H54 (cell line): Measurements from ENCODE around the gene CHDH.

ENCODE experiments used
- DNase-seq: peaks from one replicate; pipeline ENCODE4 v3.0.0; 2011; ENCODE audit warnings: low spot score, mixed read lengths; ENCODE audit not compliant: insufficient read length
- FAIRE-seq: peaks from 3 replicates; lab custom pipeline; 2011; peaks lifted over from hg19 to GRCh38; lab: Jason Lieb, UNC
- POLR2A ChIP-seq: IDR thresholded peaks from 2 replicates; pipeline ENCODE4 v1.6.1; 2011; ENCODE audit warnings: low read depth, mild to moderate bottlenecking, low read length

CHDH gene

GRCh38 chr3:53766706-53767105, 79.5 kb downstream of the CHDH start:
- no peak for TF ChIP-seq POLR2A
- no peak for FAIRE-seq
- no peak for DNase-seq

DNA sequence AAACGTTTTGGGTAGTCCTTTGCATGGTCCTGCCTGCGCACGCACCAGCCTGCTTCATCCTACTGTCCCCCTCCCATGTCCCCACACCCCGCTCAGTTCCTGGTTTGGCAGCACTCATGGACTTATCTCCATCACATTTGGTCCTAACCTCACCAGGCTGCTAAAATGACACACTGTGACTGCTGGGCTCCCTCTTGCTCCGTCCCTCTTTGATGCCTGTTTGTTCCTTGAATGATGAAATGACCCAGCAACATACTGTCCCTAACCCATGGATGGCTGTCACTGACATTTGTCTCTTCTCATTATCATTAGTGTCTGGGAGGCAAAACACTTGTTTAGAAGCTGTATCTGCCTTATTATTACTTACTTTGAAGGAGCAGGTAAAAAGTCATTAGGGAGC, 80.5 kb downstream of the CHDH start:
- no peak for FAIRE-seq
- TF ChIP-seq POLR2A, result no peak
- no peak for DNase-seq

DNA sequence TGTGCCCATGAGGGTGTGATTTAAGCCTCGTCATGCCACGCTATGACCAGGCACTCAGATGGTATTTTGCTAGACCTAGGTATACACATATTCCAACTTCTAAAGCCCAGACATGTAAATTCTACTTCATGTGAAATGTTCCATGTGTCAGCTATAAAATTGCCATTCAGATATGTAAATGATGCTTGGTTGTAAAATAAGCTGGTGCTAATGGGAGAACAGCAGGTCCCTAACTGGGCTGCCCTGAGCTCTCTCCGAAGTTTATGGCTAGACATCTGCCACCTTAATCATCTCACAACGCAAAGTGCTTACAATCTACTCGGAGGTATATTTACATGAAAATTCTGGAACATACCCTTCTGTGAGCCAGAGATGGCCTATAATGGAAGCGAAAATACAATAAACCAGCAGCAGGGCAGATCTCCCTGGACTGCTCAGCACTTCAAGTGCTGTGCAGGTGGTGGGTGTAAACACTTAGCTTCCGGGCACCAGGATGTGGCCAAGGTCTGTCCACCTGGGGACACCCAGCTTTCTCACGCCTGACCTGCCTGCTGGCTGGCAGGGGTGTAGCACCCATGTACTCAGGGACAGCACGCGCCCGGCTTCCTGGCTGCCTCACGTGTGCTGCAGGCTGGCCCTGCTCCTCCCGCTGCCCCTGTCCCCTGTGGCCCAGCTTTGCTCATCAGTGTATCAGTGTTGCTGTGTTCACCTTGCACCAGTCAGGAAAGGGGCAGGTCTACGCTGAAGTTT, 82.0 kb downstream of the CHDH start:
- DNase-seq, result no peak
- FAIRE-seq, result no peak
- TF ChIP-seq POLR2A, result no peak

DNA sequence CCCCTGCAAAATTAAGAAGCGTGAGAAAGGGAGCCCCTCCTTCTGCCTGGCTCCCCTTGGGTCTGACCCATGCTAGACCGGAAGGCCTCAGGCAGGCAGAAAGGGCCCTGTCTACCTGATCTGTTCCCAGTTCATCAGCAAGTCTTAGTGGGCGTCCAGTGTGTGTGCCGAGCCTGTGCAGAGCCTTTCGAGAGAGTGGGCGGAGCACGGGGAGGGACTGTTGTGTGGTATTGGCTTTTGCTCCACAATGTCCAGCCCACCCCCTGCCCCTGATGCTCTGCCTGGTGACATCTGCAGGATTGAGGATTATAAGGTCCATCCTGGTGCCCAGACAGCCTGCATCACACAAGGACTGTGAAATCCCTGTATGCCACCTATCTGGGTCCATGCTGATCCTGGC, 82.9 kb downstream of the CHDH start:
- DNase-seq (no peak), FAIRE-seq (no peak)

More for the DNA sequence above, 82.9 kb downstream of the CHDH start:
- no peak for TF ChIP-seq POLR2A
